ENCODE measurements around the gene NHEJ1.

GRCh38 chr2:219060821-219061791, 99.5 kb downstream of the NHEJ1 start, which contains the start of gene IHH:
- TF ChIP-seq, protein P1, sequence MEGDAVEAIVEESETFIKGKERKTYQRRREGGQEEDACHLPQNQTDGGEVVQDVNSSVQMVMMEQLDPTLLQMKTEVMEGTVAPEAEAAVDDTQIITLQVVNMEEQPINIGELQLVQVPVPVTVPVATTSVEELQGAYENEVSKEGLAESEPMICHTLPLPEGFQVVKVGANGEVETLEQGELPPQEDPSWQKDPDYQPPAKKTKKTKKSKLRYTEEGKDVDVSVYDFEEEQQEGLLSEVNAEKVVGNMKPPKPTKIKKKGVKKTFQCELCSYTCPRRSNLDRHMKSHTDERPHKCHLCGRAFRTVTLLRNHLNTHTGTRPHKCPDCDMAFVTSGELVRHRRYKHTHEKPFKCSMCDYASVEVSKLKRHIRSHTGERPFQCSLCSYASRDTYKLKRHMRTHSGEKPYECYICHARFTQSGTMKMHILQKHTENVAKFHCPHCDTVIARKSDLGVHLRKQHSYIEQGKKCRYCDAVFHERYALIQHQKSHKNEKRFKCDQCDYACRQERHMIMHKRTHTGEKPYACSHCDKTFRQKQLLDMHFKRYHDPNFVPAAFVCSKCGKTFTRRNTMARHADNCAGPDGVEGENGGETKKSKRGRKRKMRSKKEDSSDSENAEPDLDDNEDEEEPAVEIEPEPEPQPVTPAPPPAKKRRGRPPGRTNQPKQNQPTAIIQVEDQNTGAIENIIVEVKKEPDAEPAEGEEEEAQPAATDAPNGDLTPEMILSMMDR (IDR thresholded peaks at IDR 0.05), result no peak
- TF ChIP-seq POLR2A (IDR thresholded peaks at IDR 0.05), result no peak
- no peak for TF ChIP-seq POLR2AphosphoS5 (IDR thresholded peaks at IDR 0.05)
